Hepatocyte (in vitro differentiated cells): ENCODE results near the gene HEXB.

Experiments
- EZH2phosphoT487 ChIP-seq: fragments of 200-600 bp; sonication (generic); IDR thresholded peaks from one replicate; pipeline ENCODE4 v1.6.1; 2018; ENCODE audit warnings: antibody characterized with exemption, mild to moderate bottlenecking, low read depth, moderate library complexity; ENCODE audit not compliant: unreplicated experiment, severe bottlenecking
- TF ChIP-seq, protein P1 (sequence below): fragments of 200-600 bp; sonication (generic); IDR thresholded peaks from 2 replicates; pipeline ENCODE4 v1.5.1; 2016; ENCODE audit warnings: antibody characterized with exemption, mild to moderate bottlenecking; ENCODE audit not compliant: poor library complexity

DNA sequence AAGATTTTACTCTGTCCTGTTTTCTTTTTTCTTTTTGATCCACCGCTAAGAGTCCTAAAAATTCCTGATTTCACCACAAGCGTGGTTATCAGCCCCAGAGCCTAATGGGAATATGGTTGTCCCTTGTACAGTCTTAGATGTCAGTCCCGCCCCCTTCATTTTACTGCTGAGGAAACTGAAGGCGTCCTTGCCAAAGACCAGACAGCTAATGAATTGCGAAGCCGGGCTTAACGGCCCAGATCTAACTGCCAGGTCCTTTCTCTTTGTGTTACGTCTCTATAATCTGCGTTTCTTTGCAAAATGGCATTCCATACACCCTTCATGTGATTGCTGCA lies 82.5 kb downstream of the HEXB start:
- TF ChIP-seq, protein P1, sequence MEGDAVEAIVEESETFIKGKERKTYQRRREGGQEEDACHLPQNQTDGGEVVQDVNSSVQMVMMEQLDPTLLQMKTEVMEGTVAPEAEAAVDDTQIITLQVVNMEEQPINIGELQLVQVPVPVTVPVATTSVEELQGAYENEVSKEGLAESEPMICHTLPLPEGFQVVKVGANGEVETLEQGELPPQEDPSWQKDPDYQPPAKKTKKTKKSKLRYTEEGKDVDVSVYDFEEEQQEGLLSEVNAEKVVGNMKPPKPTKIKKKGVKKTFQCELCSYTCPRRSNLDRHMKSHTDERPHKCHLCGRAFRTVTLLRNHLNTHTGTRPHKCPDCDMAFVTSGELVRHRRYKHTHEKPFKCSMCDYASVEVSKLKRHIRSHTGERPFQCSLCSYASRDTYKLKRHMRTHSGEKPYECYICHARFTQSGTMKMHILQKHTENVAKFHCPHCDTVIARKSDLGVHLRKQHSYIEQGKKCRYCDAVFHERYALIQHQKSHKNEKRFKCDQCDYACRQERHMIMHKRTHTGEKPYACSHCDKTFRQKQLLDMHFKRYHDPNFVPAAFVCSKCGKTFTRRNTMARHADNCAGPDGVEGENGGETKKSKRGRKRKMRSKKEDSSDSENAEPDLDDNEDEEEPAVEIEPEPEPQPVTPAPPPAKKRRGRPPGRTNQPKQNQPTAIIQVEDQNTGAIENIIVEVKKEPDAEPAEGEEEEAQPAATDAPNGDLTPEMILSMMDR = no peak
- no peak for TF ChIP-seq EZH2phosphoT487
